Right lobe of liver (tissue), 6 donors: ENCODE measurements around the gene SIRT2. TPM values are rescaled to one million over a fixed set of nuclear protein-coding genes. Genes with fewer than 3 reads are reported as not detected.

Experiments used
- ATAC-seq, 4 donors: fragments of 200-7000 bp; cut with Tn5 transposase; one replicate each; pipeline ENCODE4 v1.9.1; 2020; ENCODE audit warnings: mild to moderate bottlenecking in 4 of 4, moderate library complexity in 4 of 4
- DNase-seq, 3 donors: peaks; one replicate each; pipeline ENCODE4 v3.0.0-alpha.2; 2020
- H3K27ac ChIP-seq, 3 donors: fragments of 200-600 bp; one replicate each; pipeline ENCODE4 v1.8.0; 2022
- H3K27me3 ChIP-seq, 2 donors: fragments of 200-600 bp; one replicate each; pipeline ENCODE4 v1.8.0; 2022
- H3K36me3 ChIP-seq, 4 donors: fragments of 200-600 bp; sonication (generic) in 1 of 4; one replicate each; pipeline versions ENCODE4 v1.5.1 to v1.8.0; 2017 to 2022; ENCODE audit warnings: control low read depth in 1 of 4
- H3K4me1 ChIP-seq, 4 donors: fragments of 200-600 bp; sonication (generic) in 1 of 4; one replicate each; pipeline versions ENCODE4 v1.5.1 to v1.8.0; 2017 to 2022; ENCODE audit warnings: control low read depth in 1 of 4
- H3K4me3 ChIP-seq, 3 donors: fragments of 200-600 bp; one replicate each; pipeline ENCODE4 v1.8.0; 2022
- H3K9me3 ChIP-seq, 4 donors: fragments of 200-600 bp; sonication (generic) in 1 of 4; one replicate each; pipeline versions ENCODE4 v1.5.1 to v1.8.0; 2017 to 2022; ENCODE audit warnings: control low read depth in 1 of 4
- POLR2A ChIP-seq: fragments of 450-650 bp; IDR thresholded peaks from one replicate; pipeline ENCODE4 v1.6.1; 2017; ENCODE audit warnings: antibody characterized with exemption, mild to moderate bottlenecking
- WGBS: methylation state at CpG from one replicate; pipeline ENCODE4 v1.1.6; 2018; ENCODE audit warnings: low coverage, low lambda C conversion rate; ENCODE audit not compliant: insufficient coverage; ENCODE audit errors: missing lambda C conversion rate; 5-methylcytosine and 5-hydroxymethylcytosine counted together
- intact Hi-C, 2 donors: fragments of 100-400 bp; cut with DNase I; formaldehyde crosslinking; loops; one replicate each; pipeline versions ENCODE4 v1.11.2 to v1.14.1; 2022
- total RNA-seq, 6 experiments: library from RNA; depleted of rRNA in 2 of 6; stranded (reverse); fragments of >200 nt in 2 of 6; fragmentation: NEBNext Ultra II Directional in 3 of 6; extraction: Animal tissue kit (Norgen Biotek cat#: 25700) in 3 of 6; gene quantifications; one replicate each; pipeline versions ENCODE4 v1.1.0 to v1.2.4, GENCODE V29; 2016 to 2023
- TF ChIP-seq, protein P1 (sequence below), 4 donors: fragments of 200-600 bp in 3 of 4; fragments of 450-650 bp in 1 of 4; IDR thresholded peaks; one replicate each; pipeline versions ENCODE4 v1.5.1 to v1.8.0; 2016 to 2022; ENCODE audit warnings: antibody characterized with exemption in 4 of 4, mild to moderate bottlenecking in 2 of 4
- donor health status: DM: no; HTN: yes; CAD: no.
- donor health status: DM: no; HTN: no; CAD: no.
- donor health status: DM: no; HTN: no; CAD: no.
- donor health status: DM: no; HTN: yes; CAD: no.
- donor health status: DM: no; HTN: yes; CAD: no.

SIRT2 gene
- total RNA-seq, 6 experiments from 2014 or later = 28.6 to 62.0 (median 32.5) TPM

DNA sequence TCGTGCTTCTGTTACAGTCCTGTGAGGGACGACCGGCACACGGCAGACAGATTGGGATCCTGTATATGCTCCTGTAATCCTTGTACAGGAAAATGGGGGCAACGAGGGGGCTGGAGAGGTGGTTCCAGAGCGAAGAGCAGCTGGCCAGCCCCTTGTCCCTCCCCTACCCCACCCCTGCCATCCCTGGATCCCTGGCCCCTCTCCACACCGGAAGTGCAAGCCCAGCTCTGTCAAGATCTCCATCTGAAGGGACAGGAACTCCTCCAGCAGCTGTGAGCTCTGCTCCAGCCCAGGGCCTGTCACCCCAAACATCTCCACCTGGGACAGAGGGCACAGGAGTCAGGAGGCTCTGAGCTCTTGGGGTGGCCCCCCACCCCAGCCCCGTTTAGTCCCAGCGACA lies 18.1 kb upstream of the SIRT2 start:
- no peaks in the 10 kb centered on the region for H3K9me3 ChIP-seq
- no peak overlapping the region for H3K27ac ChIP-seq
- no peak for TF ChIP-seq POLR2A
- TF ChIP-seq, protein P1, sequence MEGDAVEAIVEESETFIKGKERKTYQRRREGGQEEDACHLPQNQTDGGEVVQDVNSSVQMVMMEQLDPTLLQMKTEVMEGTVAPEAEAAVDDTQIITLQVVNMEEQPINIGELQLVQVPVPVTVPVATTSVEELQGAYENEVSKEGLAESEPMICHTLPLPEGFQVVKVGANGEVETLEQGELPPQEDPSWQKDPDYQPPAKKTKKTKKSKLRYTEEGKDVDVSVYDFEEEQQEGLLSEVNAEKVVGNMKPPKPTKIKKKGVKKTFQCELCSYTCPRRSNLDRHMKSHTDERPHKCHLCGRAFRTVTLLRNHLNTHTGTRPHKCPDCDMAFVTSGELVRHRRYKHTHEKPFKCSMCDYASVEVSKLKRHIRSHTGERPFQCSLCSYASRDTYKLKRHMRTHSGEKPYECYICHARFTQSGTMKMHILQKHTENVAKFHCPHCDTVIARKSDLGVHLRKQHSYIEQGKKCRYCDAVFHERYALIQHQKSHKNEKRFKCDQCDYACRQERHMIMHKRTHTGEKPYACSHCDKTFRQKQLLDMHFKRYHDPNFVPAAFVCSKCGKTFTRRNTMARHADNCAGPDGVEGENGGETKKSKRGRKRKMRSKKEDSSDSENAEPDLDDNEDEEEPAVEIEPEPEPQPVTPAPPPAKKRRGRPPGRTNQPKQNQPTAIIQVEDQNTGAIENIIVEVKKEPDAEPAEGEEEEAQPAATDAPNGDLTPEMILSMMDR (IDR thresholded peaks at IDR 0.05) = no peak
- intact Hi-C loops = no loop called here
- DNase-seq (peak in 2 of 3 donors; percentile 16 to 43), ATAC-seq (no peak)
- whole genome bisulfite sequencing = 93% methylated on average over 3 of the region's 9 CpGs
- H3K4me1 ChIP-seq = no peaks in the 10 kb centered on the region
- no peaks in the 10 kb centered on the region for H3K27me3 ChIP-seq
- H3K36me3 ChIP-seq = no peaks in the 10 kb centered on the region
- no peak overlapping the region for H3K4me3 ChIP-seq

DNA sequence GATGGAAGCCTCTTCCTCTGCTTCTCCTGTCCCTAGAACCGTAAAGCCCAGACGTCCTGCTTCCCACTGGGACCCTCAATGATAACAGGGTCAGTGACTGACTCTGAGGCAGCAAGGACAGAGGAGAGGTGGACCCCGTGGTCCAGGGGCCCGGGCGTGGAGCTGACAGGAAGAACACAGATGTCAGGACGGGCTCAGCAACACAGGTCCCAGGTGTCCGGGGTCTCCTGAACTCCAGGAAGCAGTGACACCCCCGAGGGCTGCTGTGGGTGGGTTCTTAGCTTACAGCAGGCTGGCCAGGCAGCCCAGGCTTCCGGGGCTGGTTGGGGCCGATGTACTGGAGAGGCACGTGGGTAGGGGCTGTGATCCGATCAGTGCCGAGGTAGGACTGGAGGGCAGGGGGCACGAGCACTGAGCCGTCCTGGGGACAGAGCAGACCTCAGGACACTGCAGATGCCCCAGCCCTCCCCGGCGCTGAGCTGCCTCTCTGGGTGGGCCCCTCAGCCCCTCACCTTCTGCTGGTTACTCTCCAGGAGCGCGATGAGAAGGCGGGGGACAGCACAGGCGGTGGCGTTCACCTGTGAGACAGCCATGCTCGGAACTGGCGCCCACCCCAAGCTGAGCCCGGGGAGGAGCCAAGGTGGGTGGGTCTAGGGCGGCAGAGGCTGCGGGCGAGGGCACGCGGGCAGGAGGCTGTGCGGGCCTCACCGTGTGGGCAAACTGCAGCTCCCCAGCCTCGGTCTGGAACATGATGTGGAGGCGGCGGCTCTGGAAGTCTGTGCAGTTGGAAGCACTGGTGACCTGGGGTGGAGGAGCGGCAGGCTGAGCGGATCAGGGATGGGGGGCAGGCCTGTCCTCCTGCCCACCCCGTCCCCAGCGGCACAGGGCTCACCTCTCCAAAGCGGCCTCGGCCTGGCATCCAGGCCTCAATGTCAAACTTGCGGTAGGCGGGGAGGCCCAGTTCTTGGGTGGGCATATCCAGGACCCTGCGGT lies 16.2 kb upstream of the SIRT2 start:
- 96% methylated on average over 5 of the region's 44 CpGs for WGBS
- no peak overlapping the region for H3K4me3 ChIP-seq
- intact Hi-C loops = no loop called here
- ATAC-seq (no peak), DNase-seq (peak in 2 of 3 donors; percentile 18 to 45)
- H3K27me3 ChIP-seq = no peaks in the 10 kb centered on the region
- no peaks in the 10 kb centered on the region for H3K9me3 ChIP-seq
- no peak overlapping the region for H3K27ac ChIP-seq
- H3K36me3 ChIP-seq = no peaks in the 10 kb centered on the region
- H3K4me1 ChIP-seq = no peaks in the 10 kb centered on the region
- no peak for TF ChIP-seq POLR2A
- TF ChIP-seq, protein P1 (IDR thresholded peaks at IDR 0.05) = no peak

DNA sequence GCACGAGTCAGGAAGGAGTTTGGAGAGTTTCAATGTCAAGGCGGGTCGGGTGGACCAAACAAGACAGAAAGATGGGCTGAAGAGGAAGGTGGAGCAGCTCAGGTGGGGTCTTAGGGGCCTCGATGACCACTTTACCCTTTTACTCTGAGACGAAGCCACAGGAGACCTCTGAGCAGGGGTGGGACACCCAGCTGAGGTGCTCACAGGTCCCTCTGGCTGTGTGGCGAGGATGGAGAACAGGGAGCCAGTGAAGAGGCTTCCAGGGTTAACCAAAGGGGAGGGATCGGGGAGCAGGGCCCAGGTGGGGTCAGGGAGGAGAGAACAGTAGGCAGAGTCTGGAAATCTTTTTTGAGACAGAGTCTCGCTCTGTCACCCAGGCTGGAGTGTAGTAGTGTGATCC lies 14.5 kb upstream of the SIRT2 start:
- Histone ChIP-seq H3K4me1 (no peaks in the 10 kb centered on the region), H3K27me3 (no peaks in the 10 kb centered on the region), H3K9me3 (no peaks in the 10 kb centered on the region), H3K4me3 (no peak overlapping the region), H3K27ac (no peak overlapping the region), H3K36me3 (no peaks in the 10 kb centered on the region)
- WGBS = 86% methylated on average over 5 of the region's 8 CpGs
- no peak for TF ChIP-seq POLR2A
- TF ChIP-seq, protein P1 (IDR thresholded peaks at IDR 0.05) = no peak
- DNase-seq = peak in 1 of 3 donors; percentile 31
- ATAC-seq = no peak
- intact Hi-C loops = no loop called here

DNA sequence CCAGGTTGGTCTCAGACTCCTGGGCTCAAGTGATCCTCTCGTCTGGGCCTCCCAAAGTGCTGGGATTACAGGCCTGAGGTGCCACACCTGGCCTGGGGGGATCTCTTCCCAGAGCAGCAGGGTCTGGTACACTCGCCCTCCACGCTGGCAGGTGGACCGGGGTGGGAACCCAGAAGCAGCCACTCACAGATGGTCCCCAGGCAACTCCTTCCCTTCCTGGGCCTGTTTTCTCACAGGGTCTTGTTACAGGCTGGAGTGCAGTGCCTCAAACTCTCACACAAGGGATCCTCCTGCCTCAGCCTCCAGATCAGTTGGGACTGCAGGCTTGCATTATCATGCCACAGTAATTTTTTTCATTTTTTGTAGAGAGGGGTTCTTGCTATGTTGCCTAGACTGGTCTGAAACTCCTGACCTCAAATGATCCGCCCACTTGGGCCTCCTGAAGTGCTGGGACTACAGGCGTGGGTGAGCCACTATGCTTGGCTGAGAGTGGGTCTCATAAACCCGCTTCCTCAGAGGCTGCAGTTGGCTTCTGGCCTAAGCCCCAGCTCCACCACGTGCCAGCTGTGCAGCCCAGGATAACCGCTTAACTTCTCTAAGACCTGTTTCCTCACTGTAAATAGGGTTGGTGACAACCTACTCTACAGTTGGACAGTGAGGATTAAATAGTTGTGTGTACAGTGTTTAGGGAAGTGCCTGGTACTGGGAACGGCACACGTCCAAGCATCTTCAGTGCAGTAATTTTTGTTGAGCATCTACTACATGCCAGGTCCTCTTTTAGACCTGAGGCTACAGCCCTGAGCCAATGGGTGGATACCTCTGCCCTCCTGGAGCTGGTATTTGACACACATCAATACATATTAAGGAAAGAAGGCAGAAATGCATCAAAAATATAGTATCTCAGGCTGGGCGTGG lies 13.4 kb upstream of the SIRT2 start:
- DNase-seq (peak in 1 of 3 donors; percentile 35), ATAC-seq (no peak)
- Histone ChIP-seq H3K36me3 (peaks cover 0 to 3% (median 0%) of the 10 kb centered on the region in 4 donors), H3K4me3 (no peak overlapping the region), H3K27me3 (no peaks in the 10 kb centered on the region), H3K9me3 (no peaks in the 10 kb centered on the region), H3K4me1 (no peaks in the 10 kb centered on the region), H3K27ac (no peak overlapping the region)
- 63% methylated on average over 4 of the region's 12 CpGs for WGBS
- TF ChIP-seq POLR2A = no peak
- TF ChIP-seq, protein P1 (IDR thresholded peaks at IDR 0.05) = no peak
- intact Hi-C loops = no loop called here
